ENCODE data around the gene LSS.

The LSS gene

GRCh38 chr21:46228345-46229051 is at the start of gene LSS:
TSS of gene LSS (minus strand) at chr21:46228774. CDS start at chr21:46228745, 29 bp downstream.
- DNase-seq = peak; percentile 98

- no peak for DNase-seq
These were observed 46.3 kb upstream of the LSS start for GRCh38 chr21:46274797-46275390.

- DNase-seq = no peak
These were observed 44.8 kb upstream of the LSS start for GRCh38 chr21:46273341-46273740.

GRCh38 chr21:46269466-46269865 is 40.9 kb upstream of the LSS start:
- no peak for DNase-seq

GRCh38 chr21:46268371-46268770 is 39.8 kb upstream of the LSS start:
- DNase-seq = no peak

- DNase-seq = no peak
These were observed 38.4 kb upstream of the LSS start for GRCh38 chr21:46266946-46267345.

- DNase-seq = no peak
These were observed 37.4 kb upstream of the LSS start for GRCh38 chr21:46265736-46266525.

GRCh38 chr21:46264690-46265144 is 36.1 kb upstream of the LSS start:
- no peak for DNase-seq

- DNase-seq = no peak
These were observed 35.6 kb upstream of the LSS start for GRCh38 chr21:46264046-46264689.

GRCh38 chr21:46256501-46256994 is 28.0 kb upstream of the LSS start:
- DNase-seq = no peak

GRCh38 chr21:46255758-46256337 is 27.3 kb upstream of the LSS start:
- no peak for DNase-seq

GRCh38 chr21:46255166-46255565 is 26.6 kb upstream of the LSS start:
- no peak for DNase-seq

GRCh38 chr21:46254208-46254975 is 25.8 kb upstream of the LSS start:
- DNase-seq = no peak

GRCh38 chr21:46253610-46254124 is 25.1 kb upstream of the LSS start:
- DNase-seq = peak; percentile 8 to 19

GRCh38 chr21:46252840-46253239 is 24.3 kb upstream of the LSS start:
- DNase-seq = no peak

GRCh38 chr21:46250146-46250725 is 21.7 kb upstream of the LSS start:
- DNase-seq = no peak

- no peak for DNase-seq
These were observed 20.3 kb upstream of the LSS start for GRCh38 chr21:46248827-46249226.

- no peak for DNase-seq
These were observed 19.8 kb upstream of the LSS start for GRCh38 chr21:46248422-46248782.

GRCh38 chr21:46247699-46248421 is 19.3 kb upstream of the LSS start:
- DNase-seq = no peak

- DNase-seq = no peak
These were observed 17.8 kb upstream of the LSS start for GRCh38 chr21:46246345-46246744.

Measured in activated CD4-positive, alpha-beta T cell treated with anti-CD3 and anti-CD28 coated beads, Interleukin-2, amount 50 U/mL, for 4 hours (primary cell).